ENCODE data around the gene ACAP2. TPM values are rescaled to one million over a fixed set of nuclear protein-coding genes. Genes with fewer than 3 reads are reported as not detected.

Gene ACAP2
- 29.6 and 31.5 TPM in 2 replicates for total RNA-seq

GRCh38 chr3:195442573-195443390, at the start of gene ACAP2:
ACAP2 (minus strand) TSS chr3:195443020; CDS start chr3:195442847, 173 bp downstream.

DNA sequence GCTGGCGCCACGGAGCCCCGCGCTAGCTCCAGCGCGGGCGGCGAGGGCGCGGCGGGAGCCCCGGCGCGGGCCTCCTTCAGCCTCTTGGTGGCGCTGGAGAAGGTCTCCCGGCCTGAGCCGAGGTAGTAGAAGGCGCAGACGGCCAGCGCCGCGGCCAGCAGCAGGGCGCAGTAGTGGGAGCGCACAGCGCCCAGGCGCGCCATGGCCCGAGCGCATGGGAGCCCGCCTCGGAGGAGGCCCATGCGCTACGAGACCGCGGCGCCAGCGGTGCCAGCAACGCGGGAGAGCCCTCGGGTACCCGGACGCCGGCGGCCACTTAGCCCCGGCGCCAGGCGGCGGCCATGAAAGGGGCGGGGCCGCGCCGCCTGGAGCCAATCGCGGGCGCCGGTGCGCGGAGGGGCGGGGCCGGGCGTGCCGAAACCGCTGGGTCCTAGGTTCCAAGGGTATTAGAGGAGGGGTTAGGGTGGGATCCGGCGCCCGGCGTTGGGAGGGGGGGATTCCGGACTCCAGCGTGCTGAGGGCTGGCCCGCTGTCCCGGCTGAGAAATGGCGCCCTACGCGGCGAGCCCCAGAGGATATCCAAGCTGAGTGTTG, 171.9 kb downstream of the ACAP2 start, which contains the start of gene XXYLT1:
Gene XXYLT1, minus strand, starts transcription at position 343 of the 593 bp plus-strand sequence. Its CDS starts 101 bp downstream, at position 242.

Other genes starting within 250 kb of the ACAP2 start
- 20.9 and 28.4 TPM in 2 replicates for gene XXYLT1, start 171.9 kb downstream of the ACAP2 start, total RNA-seq
- 35.3 and 52.7 TPM in 2 replicates for gene PPP1R2, start 100.3 kb upstream of the ACAP2 start, total RNA-seq
- gene APOD, start 140.9 kb upstream of the ACAP2 start, total RNA-seq: 5.6 and 10.8 TPM in 2 replicates

All from airway epithelial cell (primary cell).